HT1080 (cell line): ENCODE results near the gene CD44. TPM values are rescaled to one million over a fixed set of nuclear protein-coding genes. Genes with fewer than 3 reads are reported as not detected.

Experiments
- DNase-seq: peaks from one replicate; pipeline ENCODE4 v3.0.0-alpha.2; 2015; ENCODE audit warnings: low read depth
- total RNA-seq: library from RNA; depleted of rRNA; stranded (reverse); fragments of >200 nt; shearing (Covaris generic); gene quantifications from 2 replicates; pipeline ENCODE4 v1.2.3, GENCODE V29; 2014

Gene CD44
- total RNA-seq, 1 experiment from 2014 or later, result 492 TPM

- no peak for DNase-seq
Observed at GRCh38 chr11:35234460-35235156, 95.6 kb downstream of the CD44 start.

- no peak for DNase-seq
Observed at GRCh38 chr11:35235157-35235468, 96.1 kb downstream of the CD44 start.

GRCh38 chr11:35235498-35235897 is 96.5 kb downstream of the CD44 start:
- no peak for DNase-seq

- DNase-seq, result peak; percentile 91
Observed at GRCh38 chr11:35235936-35236666, 97.1 kb downstream of the CD44 start.

GRCh38 chr11:35236667-35237003 is 97.7 kb downstream of the CD44 start:
- DNase-seq, result peak; percentile 77

GRCh38 chr11:35237351-35237750 is 98.4 kb downstream of the CD44 start:
- DNase-seq, result no peak

GRCh38 chr11:35237860-35238715 is 99.1 kb downstream of the CD44 start:
- no peak for DNase-seq

GRCh38 chr11:35238882-35239281 is 99.9 kb downstream of the CD44 start:
- DNase-seq, result no peak

GRCh38 chr11:35239471-35240075 is 100.6 kb downstream of the CD44 start:
- DNase-seq, result no peak

- no peak for DNase-seq
Observed at GRCh38 chr11:35241083-35241482, 102.1 kb downstream of the CD44 start.

GRCh38 chr11:35241531-35241930 is 102.6 kb downstream of the CD44 start:
- DNase-seq, result no peak

GRCh38 chr11:35242412-35243242 is 103.7 kb downstream of the CD44 start:
- DNase-seq, result no peak

- DNase-seq, result no peak
Observed at GRCh38 chr11:35243774-35244173, 104.8 kb downstream of the CD44 start.

- DNase-seq, result no peak
Observed at GRCh38 chr11:35245056-35245455, 106.1 kb downstream of the CD44 start.

GRCh38 chr11:35245786-35246185 is 106.8 kb downstream of the CD44 start:
- no peak for DNase-seq

GRCh38 chr11:35246745-35247144 is 107.8 kb downstream of the CD44 start:
- no peak for DNase-seq

- no peak for DNase-seq
Observed at GRCh38 chr11:35247428-35247827, 108.5 kb downstream of the CD44 start.

- no peak for DNase-seq
Observed at GRCh38 chr11:35247863-35248262, 108.9 kb downstream of the CD44 start.

- no peak for DNase-seq
Observed at GRCh38 chr11:35248558-35249323, 109.8 kb downstream of the CD44 start.

- no peak for DNase-seq
Observed at GRCh38 chr11:35250192-35250591, 111.2 kb downstream of the CD44 start.
